GM12865 (cell line): ENCODE measurements around the gene CSNK1A1.
"Not testable (repeated sequence)": the region's sequence is repeated elsewhere in the genome, so short reads cannot be mapped to it uniquely, and the experiment has no call there.

ENCODE experiments used
- DNase-seq: peaks from one replicate; pipeline ENCODE4 v3.0.0; 2010; ENCODE audit warnings: low read depth
- H3K4me3 ChIP-seq: 2 replicates; pipeline ENCODE4 v1.5.1; 2011; ENCODE audit warnings: mild to moderate bottlenecking, low read depth, low read length, control low read depth
- CTCF ChIP-seq: IDR thresholded peaks from 2 replicates; pipeline ENCODE4 v1.5.1; 2011; ENCODE audit warnings: low read length, control low read depth, low read depth, inconsistent platforms; ENCODE audit not compliant: insufficient read depth; ENCODE audit errors: missing control alignments

The CSNK1A1 gene

DNA sequence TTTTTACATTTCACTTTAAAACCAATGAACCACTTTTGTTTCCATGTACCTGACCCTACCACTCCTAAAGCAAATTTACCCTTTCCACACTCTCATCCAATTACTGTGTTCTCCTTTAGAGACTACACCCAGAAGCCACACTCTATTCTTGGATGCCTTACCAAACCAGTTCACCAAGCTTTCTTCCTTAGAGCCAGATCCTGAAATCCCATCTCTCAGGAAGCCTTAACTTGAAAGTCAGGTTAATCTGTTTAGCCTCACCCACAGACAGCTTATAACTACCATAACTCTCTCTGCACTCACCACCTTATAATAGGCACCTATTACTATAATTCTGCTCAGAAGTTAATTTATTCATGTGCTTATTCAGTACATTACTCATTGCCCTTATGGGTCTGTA is 4.3 kb downstream of the CSNK1A1 start:
- no peak for TF ChIP-seq CTCF
- no peak overlapping the region for H3K4me3 ChIP-seq
- DNase-seq = no peak

GRCh38 chr5:149545327-149545726 is 5.9 kb downstream of the CSNK1A1 start:
- DNase-seq = no peak
- TF ChIP-seq CTCF = no peak
- H3K4me3 ChIP-seq = no peak overlapping the region

- no peak for DNase-seq
- no peak for TF ChIP-seq CTCF
- no peak overlapping the region for H3K4me3 ChIP-seq
Measured at GRCh38 chr5:149544028-149544420, 7.2 kb downstream of the CSNK1A1 start.

DNA sequence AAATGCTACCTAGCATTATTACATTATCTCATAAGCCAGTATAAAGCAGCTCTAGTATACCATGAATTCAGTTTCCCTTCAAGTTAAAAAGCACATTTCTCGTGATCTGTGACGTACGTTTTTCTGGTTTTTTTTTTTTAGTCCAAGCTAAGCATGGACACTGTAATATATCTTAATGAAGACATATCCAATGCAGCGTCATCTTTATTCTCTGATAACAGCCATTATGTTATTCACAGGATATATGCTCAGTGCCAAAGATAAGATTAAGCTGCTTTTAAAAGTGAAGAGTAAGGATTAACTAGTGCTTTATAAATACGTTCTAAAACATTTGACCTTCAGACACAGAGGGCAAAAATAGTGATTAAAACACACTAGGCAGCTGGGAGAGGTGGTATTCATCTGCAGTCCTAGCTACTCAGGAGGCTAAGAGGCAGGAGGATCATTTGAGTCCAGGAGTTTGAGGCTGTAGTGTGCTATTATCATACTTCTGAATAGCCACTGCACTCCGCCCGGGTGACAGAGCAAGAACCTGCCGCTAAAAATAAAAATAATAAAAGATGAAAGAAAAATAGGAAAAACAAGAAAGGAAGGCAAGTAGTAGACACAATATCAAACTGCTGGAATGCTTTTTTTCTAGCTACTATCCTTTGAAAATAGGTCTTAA is 7.7 kb downstream of the CSNK1A1 start:
- no peak overlapping the region for H3K4me3 ChIP-seq
- TF ChIP-seq CTCF = no peak
- no peak for DNase-seq

GRCh38 chr5:149541893-149542292 is 9.3 kb downstream of the CSNK1A1 start:
- no peak for TF ChIP-seq CTCF
- H3K4me3 ChIP-seq = no peak overlapping the region
- no peak for DNase-seq

GRCh38 chr5:149540089-149540488 is 11.2 kb downstream of the CSNK1A1 start:
- DNase-seq = no peak
- no peak overlapping the region for H3K4me3 ChIP-seq
- no peak for TF ChIP-seq CTCF

- TF ChIP-seq CTCF = no peak
- no peak for DNase-seq
- no peak overlapping the region for H3K4me3 ChIP-seq
Measured at GRCh38 chr5:149537374-149537975, 13.8 kb downstream of the CSNK1A1 start.

- not testable (repeated sequence) for DNase-seq, H3K4me3 ChIP-seq
Measured at GRCh38 chr5:149535787-149536186, 15.5 kb downstream of the CSNK1A1 start.
